HEK293T (cell line): ENCODE measurements around the gene CPD.

Source experiments
- CTCF ChIA-PET: fragments of 350-600 bp; formaldehyde crosslinking; extraction: SDS; loops from one replicate; lab custom pipeline; 2021; ENCODE audit warnings: antibody characterized with exemption, inconsistent platforms; lab: Yijun Ruan, JAX
- POLR2A ChIA-PET: fragments of 350-600 bp; formaldehyde crosslinking; extraction: SDS; loops from one replicate; lab custom pipeline; 2020; ENCODE audit warnings: antibody characterized with exemption, inconsistent platforms; lab: Yijun Ruan, JAX
- DNase-seq: peaks from one replicate; pipeline ENCODE4 v3.0.0; 2012; ENCODE audit warnings: mixed read lengths; ENCODE audit errors: extremely low spot score
- ARNT ChIP-seq: fragments of 450-650 bp; IDR thresholded peaks from 2 replicates; pipeline ENCODE4 v1.6.1; 2017; ENCODE audit warnings: mild to moderate bottlenecking
- BHLHE40 ChIP-seq: fragments of 450-650 bp; IDR thresholded peaks from 2 replicates; pipeline ENCODE4 v1.6.1; 2016; ENCODE audit warnings: mild to moderate bottlenecking, moderate library complexity, borderline replicate concordance
- CTBP1 ChIP-seq: fragments of 450-650 bp; IDR thresholded peaks from 2 replicates; pipeline ENCODE4 v1.6.1; 2016; ENCODE audit warnings: borderline replicate concordance
- ELF4 ChIP-seq: fragments of 450-650 bp; IDR thresholded peaks from 2 replicates; pipeline ENCODE4 v1.6.1; 2017; ENCODE audit warnings: antibody characterized with exemption
- FOXA1 ChIP-seq: fragments of 450-650 bp; IDR thresholded peaks from 2 replicates; pipeline ENCODE4 v1.6.1; 2016; ENCODE audit warnings: mild to moderate bottlenecking
- FOXK2 ChIP-seq: fragments of 450-650 bp; IDR thresholded peaks from 2 replicates; pipeline ENCODE4 v1.6.1; 2016; ENCODE audit warnings: mild to moderate bottlenecking
- FOXM1 ChIP-seq: fragments of 450-650 bp; IDR thresholded peaks from 2 replicates; pipeline ENCODE4 v1.6.1; 2017; ENCODE audit warnings: mild to moderate bottlenecking, borderline replicate concordance
- HDGF ChIP-seq: fragments of 450-650 bp; IDR thresholded peaks from 2 replicates; pipeline ENCODE4 v1.6.1; 2017; ENCODE audit warnings: antibody characterized with exemption, borderline replicate concordance
- L3MBTL2 ChIP-seq: fragments of 450-650 bp; conservative IDR thresholded peaks from 2 replicates; pipeline ENCODE4 v1.6.1; 2016; ENCODE audit warnings: mild to moderate bottlenecking
- LEF1 ChIP-seq: fragments of 450-650 bp; IDR thresholded peaks from 2 replicates; pipeline ENCODE4 v1.6.1; 2017; ENCODE audit warnings: mild to moderate bottlenecking, borderline replicate concordance
- NFRKB ChIP-seq: fragments of 450-650 bp; IDR thresholded peaks from 2 replicates; pipeline ENCODE4 v1.6.1; 2016; ENCODE audit warnings: mild to moderate bottlenecking, moderate library complexity
- SP1 ChIP-seq: fragments of 450-650 bp; IDR thresholded peaks from 2 replicates; pipeline ENCODE4 v1.6.1; 2017
- SUZ12 ChIP-seq: fragments of 450-650 bp; IDR thresholded peaks from 2 replicates; pipeline ENCODE4 v1.6.1; 2016; ENCODE audit warnings: mild to moderate bottlenecking
- TARDBP ChIP-seq: fragments of 450-650 bp; IDR thresholded peaks from 2 replicates; pipeline ENCODE4 v1.6.1; 2016
- ZNF384 ChIP-seq: fragments of 450-650 bp; IDR thresholded peaks from 2 replicates; pipeline ENCODE4 v1.6.1; 2016
- TF ChIP-seq, protein P1 (sequence below): fragments of 450-650 bp; IDR thresholded peaks from 2 replicates; pipeline ENCODE4 v1.6.1; 2016

CPD gene

DNA sequence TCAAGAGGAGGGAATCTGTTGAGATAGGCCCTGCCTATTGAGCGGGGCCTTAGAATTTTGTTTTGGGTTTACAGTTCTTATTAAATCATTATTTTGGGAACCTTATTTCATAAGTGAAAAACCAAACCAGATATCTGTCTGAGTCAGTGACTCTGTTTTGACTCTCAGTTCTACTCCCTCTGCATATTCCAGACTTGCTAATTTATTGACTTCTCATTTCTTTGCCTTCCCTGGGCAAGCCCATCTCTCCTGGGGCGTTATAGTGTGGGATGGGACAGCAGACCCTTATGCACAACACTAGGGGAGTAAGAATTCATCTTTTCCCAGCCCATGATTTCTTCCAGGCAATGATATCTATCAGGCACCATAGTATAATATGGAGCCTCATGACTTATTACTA lies 45.7 kb downstream of the CPD start:
- TF ChIP-seq ZNF384 (no peak), BHLHE40 (no peak), TARDBP (no peak), FOXK2 (no peak), HDGF (no peak), FOXA1 (no peak), FOXM1 (no peak), SP1 (no peak), L3MBTL2 (no peak), NFRKB (no peak), LEF1 (no peak), ELF4 (no peak), CTBP1 (no peak), SUZ12 (no peak), ARNT (no peak)
- TF ChIP-seq, protein P1, sequence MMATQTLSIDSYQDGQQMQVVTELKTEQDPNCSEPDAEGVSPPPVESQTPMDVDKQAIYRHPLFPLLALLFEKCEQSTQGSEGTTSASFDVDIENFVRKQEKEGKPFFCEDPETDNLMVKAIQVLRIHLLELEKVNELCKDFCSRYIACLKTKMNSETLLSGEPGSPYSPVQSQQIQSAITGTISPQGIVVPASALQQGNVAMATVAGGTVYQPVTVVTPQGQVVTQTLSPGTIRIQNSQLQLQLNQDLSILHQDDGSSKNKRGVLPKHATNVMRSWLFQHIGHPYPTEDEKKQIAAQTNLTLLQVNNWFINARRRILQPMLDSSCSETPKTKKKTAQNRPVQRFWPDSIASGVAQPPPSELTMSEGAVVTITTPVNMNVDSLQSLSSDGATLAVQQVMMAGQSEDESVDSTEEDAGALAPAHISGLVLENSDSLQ = no peak
- ChIA-PET CTCF (no interaction called here), POLR2A (no interaction called here)
- DNase-seq = no peak

DNA sequence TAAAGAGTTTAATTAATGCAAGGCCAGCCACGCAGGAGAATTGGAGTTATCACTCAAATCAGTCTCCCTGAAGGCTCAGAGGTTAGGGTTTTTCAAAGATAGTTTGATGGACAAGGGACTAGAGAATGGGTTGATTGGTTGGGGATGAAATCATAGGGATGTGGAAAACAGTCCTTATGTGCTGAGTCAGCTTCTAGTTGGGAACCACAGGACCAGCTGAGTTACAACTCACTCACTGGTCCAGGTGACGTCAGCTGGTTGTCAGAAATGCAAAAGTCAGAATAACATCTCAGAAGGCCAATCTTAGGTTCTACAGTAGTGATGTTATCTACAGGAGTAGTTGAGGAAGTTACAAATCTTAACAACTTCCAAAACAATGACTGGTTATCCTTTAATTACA lies 47.6 kb downstream of the CPD start:
- ChIA-PET CTCF (no interaction called here), POLR2A (no interaction called here)
- no peak for TF ChIP-seq SUZ12
- TF ChIP-seq BHLHE40 = no peak
- no peak for TF ChIP-seq FOXM1
- no peak for TF ChIP-seq ARNT
- no peak for TF ChIP-seq CTBP1
- DNase-seq = no peak

DNA sequence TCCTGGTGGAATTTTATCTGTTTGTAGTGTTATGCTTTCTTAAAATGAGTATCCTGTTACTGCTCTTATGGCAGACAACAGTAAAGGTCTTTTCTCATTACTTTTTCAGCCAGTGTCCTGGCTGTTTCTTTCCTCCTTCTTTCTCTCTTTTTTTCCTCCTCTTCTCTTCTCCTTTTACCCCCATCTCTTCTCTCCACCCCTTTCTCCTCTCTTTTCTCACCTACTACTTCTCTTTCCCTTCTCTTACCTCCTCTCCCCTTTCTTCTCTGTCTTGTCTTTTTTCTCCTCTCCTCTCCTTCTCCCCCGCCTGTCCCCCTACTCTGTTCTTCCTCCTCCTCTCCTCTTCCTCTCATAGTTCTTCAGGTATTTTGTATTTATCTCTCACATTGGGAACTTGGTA lies 48.9 kb downstream of the CPD start:
- DNase-seq = no peak
- CTCF ChIA-PET = no interaction called here
- POLR2A ChIA-PET = no interaction called here
- TF ChIP-seq SP1 = no peak
- TF ChIP-seq, protein P1 = no peak
- TF ChIP-seq BHLHE40 = no peak
- no peak for TF ChIP-seq FOXA1
- no peak for TF ChIP-seq ZNF384
- no peak for TF ChIP-seq TARDBP
- TF ChIP-seq CTBP1 = no peak
- no peak for TF ChIP-seq FOXM1
- no peak for TF ChIP-seq SUZ12
- no peak for TF ChIP-seq NFRKB
- TF ChIP-seq FOXK2 = no peak
- no peak for TF ChIP-seq ELF4
- no peak for TF ChIP-seq L3MBTL2
- TF ChIP-seq HDGF = no peak
- no peak for TF ChIP-seq ARNT

DNA sequence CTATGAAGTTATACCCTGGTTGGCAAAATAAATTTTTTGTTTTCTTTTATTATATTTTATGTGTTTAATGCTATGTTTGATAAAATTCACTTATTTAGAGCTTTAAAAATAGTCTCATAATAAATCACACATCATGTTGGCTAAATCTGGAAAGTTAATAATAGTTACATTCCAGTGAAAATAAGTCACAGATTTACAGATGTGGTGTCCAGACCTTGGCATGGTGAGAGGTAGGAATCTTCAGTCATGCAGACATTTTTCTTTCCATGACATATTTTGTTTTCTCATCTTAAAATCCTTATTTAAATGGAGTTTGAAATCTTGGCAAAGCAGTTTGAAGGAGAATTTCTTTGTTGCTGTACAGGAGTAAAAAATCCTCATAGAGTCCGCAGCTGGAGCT lies 50.4 kb downstream of the CPD start:
- ChIA-PET POLR2A (interaction anchor here (1.5 kb wide), 1 partner anchor 48 kb away, joined by 3 read pairs; the partner anchor contains the start of gene GOSR1), CTCF (no interaction called here)
- TF ChIP-seq LEF1 (no peak), ZNF384 (no peak), ELF4 (no peak), HDGF (no peak), FOXA1 (no peak), SP1 (no peak), TARDBP (no peak), BHLHE40 (no peak), SUZ12 (no peak), ARNT (no peak), FOXK2 (no peak), L3MBTL2 (no peak), FOXM1 (no peak), NFRKB (no peak), CTBP1 (no peak)
- TF ChIP-seq, protein P1 = no peak
- no peak for DNase-seq

DNA sequence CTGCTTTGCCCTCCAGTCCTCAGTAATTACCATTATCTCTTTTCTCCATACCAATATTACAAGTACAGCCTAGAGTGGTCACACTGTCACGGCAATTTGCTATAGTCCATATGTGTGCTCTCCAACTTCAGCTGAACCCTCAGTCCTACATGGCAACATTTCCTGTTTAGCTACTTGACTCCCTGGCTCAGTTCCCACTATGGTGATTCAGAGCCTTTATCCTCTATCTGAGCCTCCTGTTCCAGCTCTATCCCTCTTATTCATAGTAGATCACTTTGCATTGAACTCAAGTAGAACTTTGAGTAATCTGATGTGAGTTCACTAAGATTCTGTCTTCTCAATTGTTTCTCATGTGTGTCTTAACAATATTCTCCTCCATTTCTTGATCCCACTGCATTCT lies 54.8 kb downstream of the CPD start:
- CTCF ChIA-PET = interaction anchor here (0.6 kb wide), 1 partner anchor 129 kb away, joined by 3 read pairs; no protein-coding TSS in a partner anchor

More for the DNA sequence above, 54.8 kb downstream of the CPD start:
- DNase-seq = no peak
- POLR2A ChIA-PET = no interaction called here
- TF ChIP-seq SP1 = no peak
- TF ChIP-seq LEF1 = no peak
- TF ChIP-seq L3MBTL2 = no peak
- TF ChIP-seq FOXM1 = no peak
- no peak for TF ChIP-seq ZNF384
- no peak for TF ChIP-seq FOXA1
- no peak for TF ChIP-seq ELF4
- TF ChIP-seq CTBP1 = no peak
- TF ChIP-seq, protein P1 = no peak
- no peak for TF ChIP-seq ARNT
